Measurements from ENCODE around the gene DVL1.

The DVL1 gene

DNA sequence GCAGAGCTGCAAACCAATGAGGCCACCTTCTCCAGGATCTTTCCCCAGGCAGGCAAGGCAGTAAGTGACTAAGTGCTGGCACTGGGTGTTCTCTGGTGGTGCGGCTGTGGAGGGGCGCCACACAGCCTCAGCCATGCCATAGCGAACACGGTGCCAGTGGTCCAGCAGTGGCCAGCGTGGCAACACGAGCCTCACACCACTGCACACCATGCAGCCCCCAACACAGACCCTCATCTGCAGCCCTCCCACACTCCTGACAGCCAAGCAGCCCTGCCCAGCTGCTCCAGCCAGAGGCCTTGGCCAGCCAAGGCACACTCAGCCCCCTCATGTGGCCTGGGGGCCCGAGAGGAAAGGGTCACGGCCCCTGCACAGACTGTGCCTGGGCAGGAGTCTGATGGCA is 27.7 kb downstream of the DVL1 start:
- TF ChIP-seq, protein P1, sequence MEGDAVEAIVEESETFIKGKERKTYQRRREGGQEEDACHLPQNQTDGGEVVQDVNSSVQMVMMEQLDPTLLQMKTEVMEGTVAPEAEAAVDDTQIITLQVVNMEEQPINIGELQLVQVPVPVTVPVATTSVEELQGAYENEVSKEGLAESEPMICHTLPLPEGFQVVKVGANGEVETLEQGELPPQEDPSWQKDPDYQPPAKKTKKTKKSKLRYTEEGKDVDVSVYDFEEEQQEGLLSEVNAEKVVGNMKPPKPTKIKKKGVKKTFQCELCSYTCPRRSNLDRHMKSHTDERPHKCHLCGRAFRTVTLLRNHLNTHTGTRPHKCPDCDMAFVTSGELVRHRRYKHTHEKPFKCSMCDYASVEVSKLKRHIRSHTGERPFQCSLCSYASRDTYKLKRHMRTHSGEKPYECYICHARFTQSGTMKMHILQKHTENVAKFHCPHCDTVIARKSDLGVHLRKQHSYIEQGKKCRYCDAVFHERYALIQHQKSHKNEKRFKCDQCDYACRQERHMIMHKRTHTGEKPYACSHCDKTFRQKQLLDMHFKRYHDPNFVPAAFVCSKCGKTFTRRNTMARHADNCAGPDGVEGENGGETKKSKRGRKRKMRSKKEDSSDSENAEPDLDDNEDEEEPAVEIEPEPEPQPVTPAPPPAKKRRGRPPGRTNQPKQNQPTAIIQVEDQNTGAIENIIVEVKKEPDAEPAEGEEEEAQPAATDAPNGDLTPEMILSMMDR (IDR thresholded peaks at IDR 0.05; ENCODE audit: insufficient read depth, low read length, poor library complexity, severe bottlenecking), result no peak
- Histone ChIP-seq H3K36me3 (ENCODE audit: control insufficient read depth, insufficient read depth, low read length) (peaks cover 15% of the 10 kb centered on the region), H3K27me3 (replicated peaks; ENCODE audit: control insufficient read depth, insufficient read depth, low read length) (no peaks in the 10 kb centered on the region), H3K4me3 (replicated peaks; ENCODE audit: low read depth, low read length) (no peak overlapping the region)
- DNase-seq (ENCODE audit: extremely low read depth, insufficient read length), result no peak

- H3K36me3 ChIP-seq (ENCODE audit: control insufficient read depth, insufficient read depth, low read length), result peaks cover 15% of the 10 kb centered on the region
- DNase-seq (ENCODE audit: extremely low read depth, insufficient read length), result no peak
- H3K27me3 ChIP-seq (replicated peaks; ENCODE audit: control insufficient read depth, insufficient read depth, low read length), result no peaks in the 10 kb centered on the region
- TF ChIP-seq, protein P1 (IDR thresholded peaks at IDR 0.05; ENCODE audit: insufficient read depth, low read length, poor library complexity, severe bottlenecking), result no peak
- H3K4me3 ChIP-seq (replicated peaks; ENCODE audit: low read depth, low read length), result no peak overlapping the region
Measured at GRCh38 chr1:1320666-1321448, 28.4 kb downstream of the DVL1 start.

- no peak for DNase-seq (ENCODE audit: extremely low read depth, insufficient read length)
- H3K36me3 ChIP-seq (ENCODE audit: control insufficient read depth, insufficient read depth, low read length), result peaks cover 18% of the 10 kb centered on the region
- TF ChIP-seq, protein P1 (IDR thresholded peaks at IDR 0.05; ENCODE audit: insufficient read depth, low read length, poor library complexity, severe bottlenecking), result no peak
- H3K27me3 ChIP-seq (replicated peaks; ENCODE audit: control insufficient read depth, insufficient read depth, low read length), result no peaks in the 10 kb centered on the region
- no peak overlapping the region for H3K4me3 ChIP-seq (replicated peaks; ENCODE audit: low read depth, low read length)
Measured at GRCh38 chr1:1319646-1319941, 29.6 kb downstream of the DVL1 start.

GRCh38 chr1:1318777-1319645 is 30.2 kb downstream of the DVL1 start:
- H3K4me3 ChIP-seq (replicated peaks; ENCODE audit: low read depth, low read length), result no peak overlapping the region
- DNase-seq (ENCODE audit: extremely low read depth, insufficient read length), result no peak
- TF ChIP-seq, protein P1 (IDR thresholded peaks at IDR 0.05; ENCODE audit: insufficient read depth, low read length, poor library complexity, severe bottlenecking), result no peak
- peaks cover 21% of the 10 kb centered on the region for H3K36me3 ChIP-seq (ENCODE audit: control insufficient read depth, insufficient read depth, low read length)
- no peaks in the 10 kb centered on the region for H3K27me3 ChIP-seq (replicated peaks; ENCODE audit: control insufficient read depth, insufficient read depth, low read length)

GRCh38 chr1:1318131-1318652 is 31.0 kb downstream of the DVL1 start:
- DNase-seq (ENCODE audit: extremely low read depth, insufficient read length), result no peak

More at GRCh38 chr1:1318131-1318652, 31.0 kb downstream of the DVL1 start:
- Histone ChIP-seq H3K36me3 (ENCODE audit: control insufficient read depth, insufficient read depth, low read length) (peaks cover 24% of the 10 kb centered on the region), H3K27me3 (replicated peaks; ENCODE audit: control insufficient read depth, insufficient read depth, low read length) (no peaks in the 10 kb centered on the region), H3K4me3 (replicated peaks; ENCODE audit: low read depth, low read length) (no peak overlapping the region)
- TF ChIP-seq, protein P1 (IDR thresholded peaks at IDR 0.05; ENCODE audit: insufficient read depth, low read length, poor library complexity, severe bottlenecking), result no peak
